Activated T-cell treated with anti-CD3 and anti-CD28 coated beads for 24 hours (primary cell): ENCODE data around the gene ZNF490.
"Not testable (repeated sequence)": the region's sequence is repeated elsewhere in the genome, so short reads cannot be mapped to it uniquely, and the experiment has no call there.

Source experiments
- DNase-seq: peaks from one replicate; pipeline ENCODE4 v3.0.0-alpha.2; 2020; ENCODE audit warnings: low read depth

The ZNF490 gene

GRCh38 chr19:12610540-12611360 lies at the start of gene ZNF490, which contains the start of gene ZNF791:
Gene ZNF490 (minus strand): TSS chr19:12610813. CDS start chr19:12610680, 133 bp downstream.
Gene ZNF791 (plus strand): TSS chr19:12610920. CDS start chr19:12611080, 160 bp downstream.
- DNase-seq, result peak; percentile 96

- DNase-seq, result no peak
These were observed 47.4 kb upstream of the ZNF490 start for GRCh38 chr19:12657966-12658365.

- no peak for DNase-seq
These were observed 46.4 kb upstream of the ZNF490 start for GRCh38 chr19:12656899-12657571.

GRCh38 chr19:12655546-12655945 lies 44.9 kb upstream of the ZNF490 start:
- no peak for DNase-seq

- DNase-seq, result no peak
These were observed 41.6 kb upstream of the ZNF490 start for GRCh38 chr19:12652219-12652618.

GRCh38 chr19:12649941-12650340 lies 39.3 kb upstream of the ZNF490 start:
- DNase-seq, result no peak

- DNase-seq, result no peak
These were observed 37.5 kb upstream of the ZNF490 start for GRCh38 chr19:12648088-12648487.

- no peak for DNase-seq
These were observed 37.0 kb upstream of the ZNF490 start for GRCh38 chr19:12647490-12648071.

GRCh38 chr19:12647047-12647446 lies 36.4 kb upstream of the ZNF490 start:
- no peak for DNase-seq

GRCh38 chr19:12646551-12646950 lies 35.9 kb upstream of the ZNF490 start:
- no peak for DNase-seq

- DNase-seq, result not testable (repeated sequence)
These were observed 33.1 kb upstream of the ZNF490 start for GRCh38 chr19:12643716-12644115.

- no peak for DNase-seq
These were observed 31.9 kb upstream of the ZNF490 start for GRCh38 chr19:12642506-12642905.

GRCh38 chr19:12641456-12641855 lies 30.8 kb upstream of the ZNF490 start:
- DNase-seq, result no peak

- DNase-seq, result peak; percentile 84
These were observed 29.4 kb upstream of the ZNF490 start for GRCh38 chr19:12639901-12640613.

- DNase-seq, result no peak
These were observed 28.1 kb upstream of the ZNF490 start for GRCh38 chr19:12638611-12639182.

- no peak for DNase-seq
These were observed 26.0 kb upstream of the ZNF490 start for GRCh38 chr19:12636631-12637030.

- no peak for DNase-seq
These were observed 18.6 kb upstream of the ZNF490 start for GRCh38 chr19:12629215-12629614.

- DNase-seq, result no peak
These were observed 17.7 kb upstream of the ZNF490 start for GRCh38 chr19:12628040-12629022.

- DNase-seq, result no peak
These were observed 16.3 kb upstream of the ZNF490 start for GRCh38 chr19:12626958-12627357.

- no peak for DNase-seq
These were observed 12.9 kb upstream of the ZNF490 start for GRCh38 chr19:12623361-12624031.
